ENCODE results near the gene KCNH2.
"Not testable (repeated sequence)": the region's sequence is repeated elsewhere in the genome, so short reads cannot be mapped to it uniquely, and the experiment has no call there.

The KCNH2 gene

GRCh38 chr7:150934045-150934766, 43.9 kb downstream of the KCNH2 start:
- ATAC-seq (no peak), DNase-seq (no peak)

GRCh38 chr7:150931199-150931869, 46.8 kb downstream of the KCNH2 start:
- ATAC-seq (no peak), DNase-seq (peak; percentile 32)

- ATAC-seq (no peak), DNase-seq (no peak)
Observed at GRCh38 chr7:150928541-150928940, 49.6 kb downstream of the KCNH2 start.

- DNase-seq (no peak), ATAC-seq (peak; percentile 61)
Observed at GRCh38 chr7:150927956-150928344, 50.2 kb downstream of the KCNH2 start.

GRCh38 chr7:150927157-150927955, 50.8 kb downstream of the KCNH2 start:
- DNase-seq, result no peak
- no peak for ATAC-seq

GRCh38 chr7:150926066-150926465, 52.1 kb downstream of the KCNH2 start:
- no peak for DNase-seq
- no peak for ATAC-seq

GRCh38 chr7:150924369-150924781, 53.7 kb downstream of the KCNH2 start:
- ATAC-seq, result no peak
- no peak for DNase-seq

GRCh38 chr7:150923802-150924201, 54.3 kb downstream of the KCNH2 start:
- ATAC-seq (no peak), DNase-seq (no peak)

- ATAC-seq, result no peak
- DNase-seq, result no peak
Observed at GRCh38 chr7:150923196-150923595, 54.9 kb downstream of the KCNH2 start.

GRCh38 chr7:150919160-150919559, 59.0 kb downstream of the KCNH2 start:
- DNase-seq (no peak), ATAC-seq (no peak)

- ATAC-seq (no peak), DNase-seq (no peak)
Observed at GRCh38 chr7:150918378-150918777, 59.7 kb downstream of the KCNH2 start.

- DNase-seq, result no peak
- no peak for ATAC-seq
Observed at GRCh38 chr7:150917969-150918368, 60.2 kb downstream of the KCNH2 start.

- DNase-seq, result no peak
- ATAC-seq, result no peak
Observed at GRCh38 chr7:150916670-150917069, 61.5 kb downstream of the KCNH2 start.

GRCh38 chr7:150914966-150915365, 63.2 kb downstream of the KCNH2 start:
- DNase-seq, result no peak
- no peak for ATAC-seq

- no peak for DNase-seq
- ATAC-seq, result no peak
Observed at GRCh38 chr7:150914196-150914595, 63.9 kb downstream of the KCNH2 start.

- ATAC-seq (no peak), DNase-seq (no peak)
Observed at GRCh38 chr7:150912427-150912826, 65.7 kb downstream of the KCNH2 start.

- no peak for ATAC-seq
- no peak for DNase-seq
Observed at GRCh38 chr7:150911590-150912267, 66.4 kb downstream of the KCNH2 start.

GRCh38 chr7:150910996-150911422, 67.1 kb downstream of the KCNH2 start:
- no peak for DNase-seq
- ATAC-seq, result no peak

GRCh38 chr7:150910305-150910995, 67.7 kb downstream of the KCNH2 start:
- ATAC-seq, DNase-seq: not testable (repeated sequence)

GRCh38 chr7:150909200-150909995, 68.7 kb downstream of the KCNH2 start:
- ATAC-seq, result peak; percentile 56

GRCh38 chr7:150908173-150908572, 69.9 kb downstream of the KCNH2 start:
- DNase-seq, result no peak
- no peak for ATAC-seq

More at GRCh38 chr7:150909200-150909995, 68.7 kb downstream of the KCNH2 start:
- DNase-seq, result peak; percentile 37
